Left ventricle myocardium inferior (tissue), 1 donor: ENCODE results near the gene ARHGEF17. TPM values are rescaled to one million over a fixed set of nuclear protein-coding genes. Genes with fewer than 3 reads are reported as not detected.
A peak's percentile ranks its signal among the peaks of the same experiment; 100 is the strongest.

ENCODE experiments used
- DNase-seq: peaks from one replicate; pipeline ENCODE4 v3.0.0-alpha.2; 2020
- H3K27ac ChIP-seq: fragments of 200-600 bp; replicated peaks from 2 replicates; pipeline ENCODE4 v1.8.0; 2021
- H3K27me3 ChIP-seq: fragments of 200-600 bp; 2 replicates; pipeline ENCODE4 v1.8.0; 2021; ENCODE audit warnings: low read depth
- H3K36me3 ChIP-seq: fragments of 200-600 bp; 2 replicates; pipeline ENCODE4 v1.8.0; 2021
- H3K4me1 ChIP-seq: fragments of 200-600 bp; 2 replicates; pipeline ENCODE4 v1.8.0; 2021
- H3K4me3 ChIP-seq: fragments of 200-600 bp; 2 replicates; pipeline ENCODE4 v1.8.0; 2021; ENCODE audit warnings: mild to moderate bottlenecking, moderate library complexity
- H3K9me3 ChIP-seq: fragments of 200-600 bp; replicated peaks from 2 replicates; pipeline ENCODE4 v1.8.0; 2021
- intact Hi-C: fragments of 100-400 bp; cut with micrococcal nuclease; formaldehyde crosslinking; loops from one replicate; pipeline ENCODE4 v1.11.0; 2022
- total RNA-seq: library from RNA; stranded (reverse); fragmentation: NEBNext Ultra II Directional; extraction: Animal tissue kit (Norgen Biotek cat#: 25700); gene quantifications from one replicate; pipeline ENCODE4 v1.2.1, GENCODE V29; 2021
- TF ChIP-seq, protein P1 (sequence below): fragments of 200-600 bp; IDR thresholded peaks from 2 replicates; pipeline ENCODE4 v1.8.0; 2021; ENCODE audit warnings: antibody characterized with exemption, mild to moderate bottlenecking, borderline replicate concordance
- donor health status: DM: no; HTN: yes; CAD: no; lungs with severe emphysema.

The ARHGEF17 gene
- total RNA-seq, 1 donor from 2014 or later: 53.1 TPM

- TF ChIP-seq, protein P1, sequence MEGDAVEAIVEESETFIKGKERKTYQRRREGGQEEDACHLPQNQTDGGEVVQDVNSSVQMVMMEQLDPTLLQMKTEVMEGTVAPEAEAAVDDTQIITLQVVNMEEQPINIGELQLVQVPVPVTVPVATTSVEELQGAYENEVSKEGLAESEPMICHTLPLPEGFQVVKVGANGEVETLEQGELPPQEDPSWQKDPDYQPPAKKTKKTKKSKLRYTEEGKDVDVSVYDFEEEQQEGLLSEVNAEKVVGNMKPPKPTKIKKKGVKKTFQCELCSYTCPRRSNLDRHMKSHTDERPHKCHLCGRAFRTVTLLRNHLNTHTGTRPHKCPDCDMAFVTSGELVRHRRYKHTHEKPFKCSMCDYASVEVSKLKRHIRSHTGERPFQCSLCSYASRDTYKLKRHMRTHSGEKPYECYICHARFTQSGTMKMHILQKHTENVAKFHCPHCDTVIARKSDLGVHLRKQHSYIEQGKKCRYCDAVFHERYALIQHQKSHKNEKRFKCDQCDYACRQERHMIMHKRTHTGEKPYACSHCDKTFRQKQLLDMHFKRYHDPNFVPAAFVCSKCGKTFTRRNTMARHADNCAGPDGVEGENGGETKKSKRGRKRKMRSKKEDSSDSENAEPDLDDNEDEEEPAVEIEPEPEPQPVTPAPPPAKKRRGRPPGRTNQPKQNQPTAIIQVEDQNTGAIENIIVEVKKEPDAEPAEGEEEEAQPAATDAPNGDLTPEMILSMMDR: no peak
- intact Hi-C loops: no loop called here
- H3K36me3 ChIP-seq: no peaks in the 10 kb centered on the region
- H3K27me3 ChIP-seq: no peaks in the 10 kb centered on the region
- H3K4me3 ChIP-seq: no peak overlapping the region
- H3K4me1 ChIP-seq: peaks cover 81% of the 10 kb centered on the region
- peak; percentile 65 for DNase-seq
- peak overlapping the region; percentile 59 for H3K27ac ChIP-seq
- H3K9me3 ChIP-seq: no peaks in the 10 kb centered on the region
These were observed 77.0 kb downstream of the ARHGEF17 start for GRCh38 chr11:73384872-73385689.

DNA sequence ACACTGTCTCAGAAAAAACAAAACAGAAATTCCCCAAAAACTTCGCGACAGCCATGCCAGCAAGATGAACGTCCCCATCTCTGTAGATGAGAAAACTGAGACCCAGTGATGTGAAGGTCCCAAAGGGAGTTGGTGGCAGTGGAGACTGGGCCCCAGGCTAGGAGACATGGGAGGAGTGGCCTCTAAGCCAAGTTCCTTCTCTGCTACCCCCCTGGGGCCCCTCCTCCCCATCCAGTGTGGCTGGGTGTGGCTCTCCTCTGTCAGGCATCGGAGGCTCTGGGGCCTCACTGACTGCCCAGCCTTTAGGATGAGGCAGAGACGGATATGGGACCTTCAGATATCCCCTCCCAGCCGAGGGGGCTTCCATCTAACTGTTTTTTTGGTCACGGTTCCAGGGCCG is 77.9 kb downstream of the ARHGEF17 start:
- peak; percentile 47 for DNase-seq

GRCh38 chr11:73386546-73386945 is 78.5 kb downstream of the ARHGEF17 start:
- peaks cover 67% of the 10 kb centered on the region for H3K4me1 ChIP-seq
- no peak for DNase-seq
- intact Hi-C loops: no loop called here

More for the DNA sequence above, 77.9 kb downstream of the ARHGEF17 start:
- Histone ChIP-seq H3K27ac (peak overlapping the region; percentile 59), H3K27me3 (no peaks in the 10 kb centered on the region), H3K4me3 (no peak overlapping the region), H3K36me3 (no peaks in the 10 kb centered on the region), H3K9me3 (no peaks in the 10 kb centered on the region), H3K4me1 (peaks cover 72% of the 10 kb centered on the region)
- TF ChIP-seq, protein P1: no peak
- intact Hi-C loops: no loop called here

DNA sequence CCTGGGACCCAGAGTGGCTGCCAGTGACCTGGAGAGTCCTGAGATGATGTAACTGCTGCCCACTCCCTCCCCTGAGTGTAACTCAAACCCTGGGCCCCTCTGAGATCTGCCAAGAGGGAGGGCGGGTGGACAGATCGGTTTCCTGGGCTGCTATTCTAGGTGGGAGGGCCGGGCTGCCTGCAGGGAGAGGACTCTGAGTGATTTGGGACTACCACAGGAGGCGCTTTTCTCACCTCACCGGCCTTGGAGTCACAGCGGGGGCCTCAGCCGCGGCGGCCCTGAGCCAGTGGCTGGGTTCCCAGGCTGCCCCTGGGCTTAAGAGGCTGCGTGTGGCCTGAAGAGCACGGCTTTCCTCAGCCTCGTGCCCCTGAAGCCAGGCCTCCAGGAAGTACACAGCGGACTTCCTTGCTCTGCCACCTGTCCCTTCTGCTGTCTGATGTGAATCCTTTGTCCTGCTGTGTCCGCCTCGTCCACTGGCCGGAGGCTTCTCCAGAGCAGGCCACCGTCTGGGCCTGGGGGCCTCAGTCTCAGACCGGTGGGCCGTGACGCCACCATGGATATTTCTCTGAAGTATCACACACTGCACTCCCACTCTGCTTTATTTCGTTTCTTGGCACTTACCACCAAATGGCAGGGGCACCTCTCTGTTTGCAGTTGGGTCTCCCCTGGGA is 79.7 kb downstream of the ARHGEF17 start:
- Histone ChIP-seq H3K9me3 (no peaks in the 10 kb centered on the region), H3K4me3 (no peak overlapping the region), H3K36me3 (no peaks in the 10 kb centered on the region), H3K27ac (peak overlapping the region; percentile 46), H3K27me3 (no peaks in the 10 kb centered on the region), H3K4me1 (peaks cover 55% of the 10 kb centered on the region)
- intact Hi-C loops: no loop called here
- TF ChIP-seq, protein P1: no peak
- DNase-seq: no peak

More at GRCh38 chr11:73386546-73386945, 78.5 kb downstream of the ARHGEF17 start:
- Histone ChIP-seq H3K4me3 (no peak overlapping the region), H3K27ac (peak overlapping the region; percentile 59), H3K36me3 (no peaks in the 10 kb centered on the region), H3K9me3 (no peaks in the 10 kb centered on the region), H3K27me3 (no peaks in the 10 kb centered on the region)
- TF ChIP-seq, protein P1: no peak

DNA sequence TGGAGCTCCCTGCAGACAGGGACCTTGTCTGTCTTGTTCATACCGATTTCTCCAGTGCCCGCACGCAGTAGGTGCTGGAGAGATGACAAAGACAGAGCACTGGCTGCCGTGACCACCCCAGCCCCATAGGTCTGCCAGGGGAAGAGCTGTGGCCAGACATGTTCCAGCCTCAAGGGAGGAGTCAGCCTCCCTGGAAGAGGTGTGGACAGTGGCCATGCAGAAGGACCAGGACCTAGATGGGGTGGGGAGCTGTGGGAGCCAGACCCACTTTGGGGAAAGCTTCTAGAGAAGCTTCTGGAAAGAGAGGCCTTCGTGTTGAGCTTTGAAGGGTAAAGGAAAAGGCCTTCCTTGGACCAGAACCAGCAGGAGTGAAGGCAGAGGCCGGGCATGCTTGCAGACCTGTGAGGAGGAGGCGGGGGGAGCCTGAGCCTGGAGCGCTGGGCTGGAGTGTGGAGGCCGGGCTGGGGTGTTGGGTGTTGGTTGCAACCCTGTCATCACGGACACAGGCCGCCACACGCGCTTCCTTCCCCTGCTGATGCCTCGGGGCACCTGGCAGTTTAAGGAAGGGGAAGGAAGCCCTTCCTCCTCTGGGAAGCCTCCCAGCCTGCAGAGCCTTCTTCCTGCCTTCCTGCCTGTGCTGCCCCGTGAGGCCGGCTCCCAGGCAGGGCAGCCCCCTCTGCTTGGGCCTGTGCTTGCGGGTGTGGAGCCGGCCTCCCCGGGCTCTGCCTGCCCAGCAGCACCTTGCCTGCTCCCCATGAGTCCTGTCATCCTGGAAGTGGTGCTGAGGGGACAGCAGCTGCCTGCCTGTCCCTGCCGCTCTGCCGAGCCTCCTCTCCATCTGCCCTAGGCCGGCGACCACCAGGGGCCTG is 80.4 kb downstream of the ARHGEF17 start:
- H3K27ac ChIP-seq: peak overlapping the region; percentile 46
- H3K27me3 ChIP-seq: no peaks in the 10 kb centered on the region
- peak; percentile 70 for DNase-seq
- intact Hi-C loops: no loop called here
- H3K9me3 ChIP-seq: no peaks in the 10 kb centered on the region
- H3K36me3 ChIP-seq: no peaks in the 10 kb centered on the region
- peaks cover 54% of the 10 kb centered on the region for H3K4me1 ChIP-seq
- H3K4me3 ChIP-seq: no peak overlapping the region
- TF ChIP-seq, protein P1: no peak
